ENCODE measurements around the gene EFHC1. TPM values are rescaled to one million over a fixed set of nuclear protein-coding genes. Genes with fewer than 3 reads are reported as not detected.

Gene EFHC1
- total and polyA plus RNA-seq, 2 donors from 2014 or later, result 25.4 to 33.9 TPM

DNA sequence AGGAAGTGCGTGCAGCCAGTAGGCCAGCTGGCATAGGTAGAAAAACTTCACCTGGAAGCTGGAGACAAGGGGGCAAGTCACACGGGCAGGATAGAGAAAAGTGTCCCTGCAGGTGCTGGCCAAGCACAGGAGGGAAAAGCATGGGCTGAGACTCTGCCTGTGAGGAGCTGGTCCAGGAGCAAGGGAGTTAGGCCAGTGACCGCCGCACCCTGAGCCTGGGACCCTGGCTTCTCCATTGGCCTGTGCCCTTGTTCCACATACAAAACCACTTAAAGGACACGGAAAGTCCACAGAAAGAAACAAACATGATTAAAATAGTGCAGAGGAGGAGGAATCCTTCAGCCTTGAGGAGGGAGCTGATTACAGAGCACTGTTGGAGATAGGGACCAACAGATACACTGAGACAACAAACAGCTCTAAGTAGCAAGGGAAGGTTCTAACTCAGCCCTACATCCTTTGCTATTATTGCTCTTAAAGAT lies 88.2 kb downstream of the EFHC1 start:
- H3K4me3 ChIP-seq (ENCODE audit: low read length in 3 of 3), result no peak overlapping the region
- TF ChIP-seq, protein P1, sequence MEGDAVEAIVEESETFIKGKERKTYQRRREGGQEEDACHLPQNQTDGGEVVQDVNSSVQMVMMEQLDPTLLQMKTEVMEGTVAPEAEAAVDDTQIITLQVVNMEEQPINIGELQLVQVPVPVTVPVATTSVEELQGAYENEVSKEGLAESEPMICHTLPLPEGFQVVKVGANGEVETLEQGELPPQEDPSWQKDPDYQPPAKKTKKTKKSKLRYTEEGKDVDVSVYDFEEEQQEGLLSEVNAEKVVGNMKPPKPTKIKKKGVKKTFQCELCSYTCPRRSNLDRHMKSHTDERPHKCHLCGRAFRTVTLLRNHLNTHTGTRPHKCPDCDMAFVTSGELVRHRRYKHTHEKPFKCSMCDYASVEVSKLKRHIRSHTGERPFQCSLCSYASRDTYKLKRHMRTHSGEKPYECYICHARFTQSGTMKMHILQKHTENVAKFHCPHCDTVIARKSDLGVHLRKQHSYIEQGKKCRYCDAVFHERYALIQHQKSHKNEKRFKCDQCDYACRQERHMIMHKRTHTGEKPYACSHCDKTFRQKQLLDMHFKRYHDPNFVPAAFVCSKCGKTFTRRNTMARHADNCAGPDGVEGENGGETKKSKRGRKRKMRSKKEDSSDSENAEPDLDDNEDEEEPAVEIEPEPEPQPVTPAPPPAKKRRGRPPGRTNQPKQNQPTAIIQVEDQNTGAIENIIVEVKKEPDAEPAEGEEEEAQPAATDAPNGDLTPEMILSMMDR (IDR thresholded peaks at IDR 0.05; ENCODE audit: borderline replicate concordance, extremely low read depth, insufficient read depth), result no peak
- no peak overlapping the region for H3K9ac ChIP-seq (ENCODE audit: low read length in 3 of 3)
- intact Hi-C loops (cut with DNase I), result no loop called here
- no peaks in the 10 kb centered on the region for H3K27me3 ChIP-seq (ENCODE audit: control insufficient read depth, insufficient read depth, low read length)
- peaks cover 3 to 11% (median 6%) of the 10 kb centered on the region in 3 donors for H3K36me3 ChIP-seq (ENCODE audit: control insufficient read depth in 2 of 3, insufficient read depth in 3 of 3, low read length in 3 of 3)
- no peak overlapping the region for H3K27ac ChIP-seq (ENCODE audit: low read depth in 2 of 2, low read length in 2 of 2)
- DNase-seq, result no peak
- H3K9me3 ChIP-seq (ENCODE audit: control insufficient read depth in 2 of 3, insufficient read depth in 1 of 3, low read length in 3 of 3), result no peaks in the 10 kb centered on the region
- no peak for FAIRE-seq
- H3K4me1 ChIP-seq (ENCODE audit: control insufficient read depth in 2 of 3, insufficient read depth in 2 of 3, low read depth in 1 of 3, low read length in 3 of 3), result peaks cover 0 to 20% (median 8%) of the 10 kb centered on the region in 3 donors

DNA sequence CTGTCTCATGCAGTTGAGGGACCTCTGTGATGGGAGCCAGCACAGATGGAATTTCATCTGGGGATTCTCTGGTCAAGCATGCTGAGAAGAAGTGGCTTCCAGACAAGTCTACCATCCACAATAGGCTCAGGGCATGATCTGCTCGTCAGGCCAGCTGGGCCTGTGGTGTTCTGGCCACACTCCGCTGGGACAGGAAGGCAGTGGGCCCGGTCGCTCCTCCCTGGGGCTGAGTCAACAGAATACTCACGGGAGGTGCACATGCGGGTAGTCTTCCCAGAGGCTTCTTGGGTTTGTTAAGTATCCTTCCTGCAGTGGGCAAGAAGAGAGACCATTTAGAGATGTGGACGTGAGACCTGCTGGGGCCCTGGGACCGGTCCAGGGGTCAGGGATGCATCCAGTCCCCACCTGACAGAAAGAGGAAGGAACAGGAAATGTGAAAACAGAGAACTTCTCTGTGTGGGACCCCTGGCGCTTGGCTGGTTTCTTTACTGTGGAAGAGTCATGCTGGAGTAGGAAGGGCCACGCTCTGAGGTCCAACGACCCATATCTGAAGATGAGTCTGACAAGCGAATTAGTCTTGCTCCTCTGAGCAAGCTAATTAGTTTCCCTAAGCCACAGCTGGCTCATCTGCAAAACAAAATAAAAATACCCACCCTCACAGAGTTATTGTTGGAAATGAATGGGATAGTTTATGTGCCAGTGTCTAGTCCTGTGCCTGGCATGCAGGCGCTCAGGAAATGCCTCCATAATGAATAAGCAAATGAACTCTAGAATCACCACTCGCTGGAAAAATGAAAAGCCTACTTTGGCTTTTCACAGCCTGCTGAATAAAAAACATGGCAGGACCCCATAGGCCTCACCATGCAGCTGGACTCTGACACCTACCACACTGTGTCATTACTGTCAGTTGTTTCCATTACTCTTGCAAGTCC lies 89.4 kb downstream of the EFHC1 start:
- Histone ChIP-seq H3K27ac (ENCODE audit: low read depth in 2 of 2, low read length in 2 of 2) (no peak overlapping the region), H3K27me3 (ENCODE audit: control insufficient read depth, insufficient read depth, low read length) (no peaks in the 10 kb centered on the region), H3K4me1 (ENCODE audit: control insufficient read depth in 2 of 3, insufficient read depth in 2 of 3, low read depth in 1 of 3, low read length in 3 of 3) (peaks cover 0 to 9% (median 5%) of the 10 kb centered on the region in 3 donors), H3K9ac (ENCODE audit: low read length in 3 of 3) (no peak overlapping the region), H3K9me3 (ENCODE audit: control insufficient read depth in 2 of 3, insufficient read depth in 1 of 3, low read length in 3 of 3) (no peaks in the 10 kb centered on the region), H3K4me3 (ENCODE audit: low read length in 3 of 3) (no peak overlapping the region), H3K36me3 (ENCODE audit: control insufficient read depth in 2 of 3, insufficient read depth in 3 of 3, low read length in 3 of 3) (peaks cover 3 to 13% (median 9%) of the 10 kb centered on the region in 3 donors)
- TF ChIP-seq, protein P1 (IDR thresholded peaks at IDR 0.05; ENCODE audit: borderline replicate concordance, extremely low read depth, insufficient read depth), result no peak
- no peak for FAIRE-seq
- DNase-seq, result no peak
- intact Hi-C loops (cut with DNase I), result no loop called here

DNA sequence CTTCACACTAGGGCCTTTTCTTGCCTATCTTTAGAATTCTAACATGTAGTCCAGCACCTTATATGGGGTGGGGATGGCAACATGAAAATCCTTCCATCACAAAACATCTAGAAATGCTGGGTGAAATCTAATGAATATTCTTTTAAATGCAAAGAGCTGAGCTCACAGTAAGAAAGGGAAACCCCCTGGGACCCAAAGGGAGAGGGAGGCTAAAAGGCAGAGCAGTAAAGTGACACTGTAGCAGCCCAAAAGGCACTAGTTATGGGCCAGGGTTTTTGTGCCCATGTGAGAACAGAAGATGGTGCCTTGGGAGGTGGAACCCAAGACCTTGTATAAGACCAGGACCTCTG lies 90.0 kb downstream of the EFHC1 start:
- DNase-seq (no peak), FAIRE-seq (no peak)
- H3K4me1 ChIP-seq (ENCODE audit: control insufficient read depth in 2 of 3, insufficient read depth in 2 of 3, low read depth in 1 of 3, low read length in 3 of 3), result peaks cover 0 to 7% (median 0%) of the 10 kb centered on the region in 3 donors
- intact Hi-C loops (cut with DNase I), result no loop called here
- TF ChIP-seq, protein P1 (IDR thresholded peaks at IDR 0.05; ENCODE audit: borderline replicate concordance, extremely low read depth, insufficient read depth), result no peak
- no peaks in the 10 kb centered on the region for H3K27me3 ChIP-seq (ENCODE audit: control insufficient read depth, insufficient read depth, low read length)
- no peak overlapping the region for H3K4me3 ChIP-seq (ENCODE audit: low read length in 3 of 3)
- no peaks in the 10 kb centered on the region for H3K9me3 ChIP-seq (ENCODE audit: control insufficient read depth in 2 of 3, insufficient read depth in 1 of 3, low read length in 3 of 3)
- peaks cover 3 to 13% (median 13%) of the 10 kb centered on the region in 3 donors for H3K36me3 ChIP-seq (ENCODE audit: control insufficient read depth in 2 of 3, insufficient read depth in 3 of 3, low read length in 3 of 3)
- no peak overlapping the region for H3K27ac ChIP-seq (ENCODE audit: low read depth in 2 of 2, low read length in 2 of 2)
- no peak overlapping the region for H3K9ac ChIP-seq (ENCODE audit: low read length in 3 of 3)

Data from kidney (tissue), 14 donors.